ENCODE data around the gene CACNA2D2.

The CACNA2D2 gene

GRCh38 chr3:50411229-50411628 is 92.2 kb downstream of the CACNA2D2 start:
- H3K4me2 ChIP-seq (ENCODE audit: low read length), result no peak overlapping the region
- H2AFZ ChIP-seq (ENCODE audit: low read length), result no peak overlapping the region
- no peak overlapping the region for H3K27ac ChIP-seq (ENCODE audit: low read depth, low read length, poor library complexity, severe bottlenecking)
- H3K9me3 ChIP-seq (ENCODE audit: low read length), result no peaks in the 10 kb centered on the region
- no peak overlapping the region for H3K9ac ChIP-seq (ENCODE audit: low read length)
- no peaks in the 10 kb centered on the region for H3K9me2 ChIP-seq (ENCODE audit: low read depth, low read length)
- H3K79me2 ChIP-seq (ENCODE audit: insufficient read depth, low read length), result no peaks in the 10 kb centered on the region
- no peak overlapping the region for H3K4me3 ChIP-seq (ENCODE audit: low read depth, low read length, poor library complexity, severe bottlenecking)
- no peaks in the 10 kb centered on the region for H3K4me1 ChIP-seq (ENCODE audit: insufficient read depth, low read length, severe bottlenecking)
- no peaks in the 10 kb centered on the region for H3K27me3 ChIP-seq (ENCODE audit: insufficient read depth, low read length)
- no peaks in the 10 kb centered on the region for H3K36me3 ChIP-seq (ENCODE audit: insufficient read depth, low read length)
- TF ChIP-seq EZH2 (IDR thresholded peaks at IDR 0.05; ENCODE audit: borderline replicate concordance, low read length) (no peak), CTCF (IDR thresholded peaks at IDR 0.05; ENCODE audit: low read length) (no peak)
- no peaks in the 10 kb centered on the region for H3F3A ChIP-seq (ENCODE audit: insufficient read depth, low read length)
- no peaks in the 10 kb centered on the region for H4K20me1 ChIP-seq (ENCODE audit: insufficient read depth, low read length)

GRCh38 chr3:50410608-50411139 is 92.8 kb downstream of the CACNA2D2 start:
- Histone ChIP-seq H3K27me3 (ENCODE audit: insufficient read depth, low read length) (no peaks in the 10 kb centered on the region), H3K9me3 (ENCODE audit: low read length) (no peaks in the 10 kb centered on the region), H3K9me2 (ENCODE audit: low read depth, low read length) (no peaks in the 10 kb centered on the region), H3K79me2 (ENCODE audit: insufficient read depth, low read length) (no peaks in the 10 kb centered on the region), H3K9ac (ENCODE audit: low read length) (no peak overlapping the region), H3K4me1 (ENCODE audit: insufficient read depth, low read length, severe bottlenecking) (no peaks in the 10 kb centered on the region), H3K4me3 (ENCODE audit: low read depth, low read length, poor library complexity, severe bottlenecking) (no peak overlapping the region), H3F3A (ENCODE audit: insufficient read depth, low read length) (no peaks in the 10 kb centered on the region), H4K20me1 (ENCODE audit: insufficient read depth, low read length) (no peaks in the 10 kb centered on the region), H3K36me3 (ENCODE audit: insufficient read depth, low read length) (no peaks in the 10 kb centered on the region), H3K4me2 (ENCODE audit: low read length) (no peak overlapping the region), H2AFZ (ENCODE audit: low read length) (no peak overlapping the region), H3K27ac (ENCODE audit: low read depth, low read length, poor library complexity, severe bottlenecking) (no peak overlapping the region)
- no peak for TF ChIP-seq CTCF (IDR thresholded peaks at IDR 0.05; ENCODE audit: low read length)
- TF ChIP-seq EZH2 (IDR thresholded peaks at IDR 0.05; ENCODE audit: borderline replicate concordance, low read length), result no peak

DNA sequence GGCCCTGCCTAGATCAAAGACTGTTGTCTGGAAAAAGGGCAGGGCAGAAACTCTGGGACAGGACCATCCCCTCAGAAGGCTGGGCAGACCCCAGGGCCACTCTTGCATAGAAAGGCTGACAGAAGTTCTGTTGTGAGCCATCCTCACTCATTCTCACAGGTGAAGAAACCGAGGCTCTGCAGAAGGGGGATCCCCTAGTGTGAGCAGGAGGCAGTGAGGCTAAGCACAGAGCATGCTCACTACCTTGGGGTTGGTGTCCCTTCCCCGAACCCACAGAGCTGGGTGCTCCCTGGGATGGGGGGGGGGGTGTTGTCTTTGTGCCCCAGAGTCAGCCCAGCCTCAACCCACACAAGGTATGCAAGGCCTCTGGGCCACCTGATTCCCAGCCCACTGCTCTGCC is 93.2 kb downstream of the CACNA2D2 start:
- no peak overlapping the region for H3K9ac ChIP-seq (ENCODE audit: low read length)
- no peak overlapping the region for H3K4me3 ChIP-seq (ENCODE audit: low read depth, low read length, poor library complexity, severe bottlenecking)
- no peaks in the 10 kb centered on the region for H3F3A ChIP-seq (ENCODE audit: insufficient read depth, low read length)
- no peaks in the 10 kb centered on the region for H3K79me2 ChIP-seq (ENCODE audit: insufficient read depth, low read length)
- no peak overlapping the region for H2AFZ ChIP-seq (ENCODE audit: low read length)
- no peak for TF ChIP-seq EZH2 (IDR thresholded peaks at IDR 0.05; ENCODE audit: borderline replicate concordance, low read length)
- no peak for TF ChIP-seq CTCF (IDR thresholded peaks at IDR 0.05; ENCODE audit: low read length)
- H4K20me1 ChIP-seq (ENCODE audit: insufficient read depth, low read length), result no peaks in the 10 kb centered on the region
- H3K27ac ChIP-seq (ENCODE audit: low read depth, low read length, poor library complexity, severe bottlenecking), result no peak overlapping the region
- H3K27me3 ChIP-seq (ENCODE audit: insufficient read depth, low read length), result no peaks in the 10 kb centered on the region
- H3K36me3 ChIP-seq (ENCODE audit: insufficient read depth, low read length), result no peaks in the 10 kb centered on the region
- H3K9me2 ChIP-seq (ENCODE audit: low read depth, low read length), result no peaks in the 10 kb centered on the region
- no peaks in the 10 kb centered on the region for H3K4me1 ChIP-seq (ENCODE audit: insufficient read depth, low read length, severe bottlenecking)
- H3K9me3 ChIP-seq (ENCODE audit: low read length), result no peaks in the 10 kb centered on the region
- H3K4me2 ChIP-seq (ENCODE audit: low read length), result no peak overlapping the region

Measured in OCI-LY1 (cell line).